Epithelial cell of prostate (primary cell): Measurements from ENCODE around the gene EFCAB6.

ENCODE experiments used
- DNase-seq: peaks from one replicate; pipeline ENCODE4 v3.0.0-alpha.2; 2011; ENCODE audit warnings: low read depth, low spot score
- H3K27ac ChIP-seq: fragments of 450-650 bp; 2 replicates; pipeline ENCODE4 v1.5.1; 2017; ENCODE audit warnings: mild to moderate bottlenecking

EFCAB6 gene

DNA sequence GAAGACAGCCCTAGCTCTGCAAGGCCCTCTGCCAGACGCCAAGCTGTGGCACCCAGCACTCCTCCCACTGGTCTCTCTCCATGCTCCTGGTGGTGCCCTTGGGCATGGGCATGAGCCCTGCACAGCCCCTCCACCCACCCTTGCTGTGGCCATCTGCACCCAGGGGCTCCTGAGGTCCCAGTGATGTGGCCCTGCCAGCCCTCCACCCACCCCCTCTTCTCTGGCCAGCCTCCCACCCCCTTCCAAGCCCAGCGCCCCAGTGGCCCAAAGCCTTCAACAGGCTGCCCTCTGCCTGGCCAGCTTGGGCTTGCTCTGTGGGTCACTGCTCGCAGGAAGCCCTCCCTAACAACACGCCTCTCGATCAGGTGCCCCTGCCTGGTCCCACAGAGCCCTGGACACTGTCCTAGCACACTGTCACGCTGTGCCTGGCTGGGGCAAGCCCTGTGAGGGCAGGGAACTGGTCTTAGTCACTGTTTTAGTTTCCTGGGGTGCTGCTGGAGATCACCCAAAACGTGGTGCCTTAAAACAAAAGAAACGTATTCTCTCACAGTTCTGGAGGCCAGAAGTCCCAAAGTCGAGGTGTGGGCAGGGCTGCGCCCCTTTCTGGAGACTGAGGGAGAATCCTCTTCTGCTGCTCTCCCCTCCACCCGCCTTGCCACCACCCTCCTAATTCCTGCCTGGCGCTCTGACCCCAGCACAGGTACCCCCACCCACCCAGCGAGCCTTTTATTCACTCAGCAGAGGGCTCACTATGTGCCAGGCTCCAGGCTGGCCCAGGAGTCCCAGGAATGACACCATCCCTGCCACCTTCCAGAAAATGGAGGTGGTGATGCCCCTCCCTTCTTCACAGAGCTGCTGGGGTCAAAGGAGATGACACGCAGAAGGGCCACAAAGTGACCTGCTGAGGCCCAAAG is 35.5 kb upstream of the EFCAB6 start:
- H3K27ac ChIP-seq: no peak overlapping the region
- no peak for DNase-seq

DNA sequence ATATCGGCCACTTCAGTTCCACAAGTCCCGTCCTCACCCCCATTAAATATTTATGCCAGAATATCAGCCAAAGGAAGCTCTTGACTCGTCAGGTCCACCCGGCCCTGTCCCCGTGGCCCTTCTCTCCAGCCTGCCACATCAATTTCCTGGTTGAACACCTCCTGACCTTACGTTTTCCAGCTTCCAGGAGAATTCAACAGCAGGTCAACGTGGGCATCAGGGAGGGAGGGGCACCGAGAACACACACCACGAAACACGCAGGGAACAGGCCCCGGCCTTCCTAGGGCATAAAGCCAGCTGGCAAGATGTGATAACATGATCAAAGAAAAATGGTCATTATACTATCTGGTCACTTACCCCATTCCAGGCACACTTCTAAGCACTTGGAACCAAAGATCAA is 34.9 kb upstream of the EFCAB6 start:
- DNase-seq: no peak
- no peak overlapping the region for H3K27ac ChIP-seq

DNA sequence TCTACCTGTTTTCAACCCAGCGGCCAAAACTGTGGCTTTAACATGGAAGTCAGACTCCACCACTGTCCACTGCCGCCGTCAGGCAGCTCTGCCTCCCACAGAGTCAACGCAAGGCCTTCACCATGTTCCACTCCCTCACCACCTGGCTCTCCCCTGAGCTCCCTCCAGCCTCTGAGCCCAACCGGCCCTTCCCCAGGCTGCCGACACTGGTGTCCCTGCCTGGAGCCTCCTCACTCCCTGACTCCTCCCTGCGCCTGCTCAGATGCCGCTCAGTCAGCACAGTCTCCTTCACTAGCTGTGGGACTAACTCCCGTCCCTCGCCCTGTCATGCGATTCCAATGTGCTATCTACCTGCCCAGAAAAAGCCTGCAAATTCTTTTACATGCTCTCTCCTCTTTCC is 33.9 kb upstream of the EFCAB6 start:
- no peak overlapping the region for H3K27ac ChIP-seq
- no peak for DNase-seq

DNA sequence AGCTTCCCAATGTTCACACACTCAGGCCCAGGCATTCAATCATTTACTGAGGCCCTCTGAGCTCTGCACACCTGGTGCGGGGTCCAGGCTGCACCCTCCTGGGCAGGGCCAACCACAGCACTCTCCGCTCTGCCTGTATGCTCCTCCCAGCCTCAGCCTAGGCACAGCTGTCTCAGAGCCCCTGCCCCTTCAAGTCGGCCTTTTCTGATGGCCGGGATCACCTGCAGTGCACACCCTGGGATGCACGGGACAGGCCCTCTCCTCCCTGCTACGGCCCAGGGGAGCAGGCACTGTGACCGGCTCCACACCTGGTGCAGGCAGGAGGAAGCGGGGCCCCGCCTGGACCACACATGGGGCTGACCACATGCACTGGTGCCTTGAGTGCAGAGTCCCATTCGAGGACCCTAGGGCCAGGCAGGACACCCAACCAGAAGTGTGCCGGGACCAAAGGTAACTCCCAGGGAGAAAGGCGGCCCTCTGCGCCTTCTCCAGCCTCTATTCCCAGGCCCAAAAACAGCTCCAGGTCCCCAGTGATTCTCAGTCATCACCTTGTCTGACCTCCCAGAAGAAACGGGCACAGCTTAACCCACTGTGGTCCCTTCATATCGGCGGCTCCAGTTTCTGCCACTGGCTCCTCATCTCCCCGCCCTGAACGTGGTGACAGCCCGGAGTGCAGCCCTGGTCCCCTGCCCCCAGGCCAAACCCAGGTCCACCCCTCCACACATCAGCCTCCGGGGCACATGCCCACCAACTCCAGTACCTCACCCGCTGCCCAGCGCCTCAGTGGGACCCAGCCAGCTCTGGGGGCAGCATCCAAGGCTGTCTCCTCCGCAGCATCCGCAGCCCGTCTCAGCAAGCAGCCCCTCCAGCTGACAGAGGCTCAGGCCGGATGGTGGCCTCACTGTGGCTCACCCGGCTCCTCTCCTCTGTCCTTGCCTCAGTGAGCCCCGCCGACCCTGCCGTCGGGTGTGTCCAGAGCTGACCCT is 32.7 kb upstream of the EFCAB6 start:
- no peak overlapping the region for H3K27ac ChIP-seq
- no peak for DNase-seq

DNA sequence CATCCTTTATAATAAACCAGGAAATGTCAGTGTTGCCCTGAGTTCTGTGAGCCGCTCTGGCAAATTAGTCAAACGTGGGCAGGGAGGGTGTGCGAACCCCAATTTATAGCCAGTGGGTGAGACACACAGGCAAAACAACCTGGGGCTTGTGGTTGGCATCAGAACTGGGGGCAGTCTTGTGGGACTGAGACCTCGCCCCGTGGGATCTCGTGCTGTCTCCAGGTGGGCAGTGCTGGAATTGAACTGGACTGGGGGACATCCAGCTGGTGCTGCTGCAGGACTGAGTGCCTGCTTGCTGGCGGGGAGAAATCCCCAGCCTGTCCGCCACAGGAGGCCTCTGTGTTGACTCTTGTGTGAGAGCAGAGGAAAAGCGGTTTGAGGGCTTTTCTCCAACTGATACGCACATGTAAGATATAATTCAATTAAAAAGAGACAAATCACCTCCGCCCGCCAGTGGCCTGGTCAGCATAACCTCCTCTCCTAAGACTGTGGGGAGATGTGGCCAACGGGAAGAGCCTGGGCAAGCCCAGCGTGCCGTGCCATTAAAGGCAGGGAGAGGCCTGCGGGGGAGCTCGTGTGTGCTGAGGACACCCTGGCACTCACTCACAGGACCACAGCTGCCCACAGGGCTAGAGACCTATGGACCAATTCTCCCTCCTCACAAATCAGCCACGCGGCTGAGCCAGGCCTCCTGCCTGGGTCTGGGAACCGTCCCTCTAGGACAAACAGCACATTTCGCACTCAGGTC is 31.9 kb upstream of the EFCAB6 start:
- H3K27ac ChIP-seq: no peak overlapping the region
- no peak for DNase-seq

DNA sequence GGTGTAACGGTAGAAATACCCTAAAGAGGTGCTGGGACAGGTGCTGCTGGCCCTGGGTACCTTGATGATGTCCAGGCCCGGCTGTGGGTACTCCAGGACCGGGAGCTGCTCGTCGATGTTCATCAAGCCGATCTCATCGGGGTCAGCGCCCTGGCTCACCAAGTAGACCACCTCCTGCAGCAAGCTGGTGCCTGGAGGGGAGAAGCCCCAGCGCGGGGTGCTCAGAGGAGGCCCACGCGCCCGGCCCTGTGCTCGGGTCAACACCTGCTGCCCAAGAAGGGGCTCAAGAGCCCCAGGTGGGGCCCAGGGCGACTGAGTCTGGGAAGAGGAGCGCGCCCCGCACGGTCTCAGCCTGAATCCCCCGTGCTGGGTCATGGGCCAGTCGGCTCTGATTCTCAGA is 29.6 kb upstream of the EFCAB6 start:
- no peak overlapping the region for H3K27ac ChIP-seq

DNA sequence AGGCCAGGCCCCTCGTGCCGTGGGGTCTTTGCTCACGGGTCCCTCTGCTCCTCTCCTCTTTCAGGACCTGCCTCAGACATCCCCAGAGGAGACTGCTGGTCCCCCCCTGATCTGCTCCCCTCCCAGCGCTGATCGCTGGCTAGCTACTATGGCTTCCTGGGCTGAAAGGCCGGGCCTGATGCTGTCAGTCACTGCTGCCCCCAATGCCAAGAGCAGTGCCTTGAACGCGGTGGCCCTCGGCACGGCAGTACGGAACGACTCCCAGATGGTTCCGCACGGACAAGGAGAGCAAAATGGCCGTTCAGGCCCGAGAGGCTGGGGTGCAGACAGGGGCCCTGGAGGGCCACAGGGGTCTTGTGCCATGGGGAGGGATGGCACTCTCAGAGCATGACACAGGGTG is 28.7 kb upstream of the EFCAB6 start:
- no peak overlapping the region for H3K27ac ChIP-seq
- no peak for DNase-seq

More for the DNA sequence above, 29.6 kb upstream of the EFCAB6 start:
- DNase-seq: no peak

DNA sequence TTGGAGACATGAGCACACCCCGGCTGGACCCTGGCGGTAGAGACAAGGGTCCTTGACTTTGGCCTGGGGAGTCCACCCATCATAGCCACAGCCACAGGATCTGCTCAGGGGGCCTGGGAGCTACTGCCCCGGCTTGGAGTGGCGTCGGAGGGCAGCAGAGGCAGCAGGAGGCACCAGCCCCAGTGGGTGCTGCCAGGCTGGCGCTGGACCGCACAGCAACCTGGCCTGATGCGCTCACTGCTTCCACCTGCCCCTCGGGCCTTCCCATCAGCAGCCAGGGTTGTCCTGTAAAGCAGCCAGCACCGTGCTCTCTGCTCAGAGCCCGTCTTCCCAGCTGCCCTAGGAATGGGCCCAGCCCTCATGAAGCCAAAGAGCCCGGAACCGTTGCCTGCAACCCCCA is 28.3 kb upstream of the EFCAB6 start:
- no peak for DNase-seq
- H3K27ac ChIP-seq: no peak overlapping the region

DNA sequence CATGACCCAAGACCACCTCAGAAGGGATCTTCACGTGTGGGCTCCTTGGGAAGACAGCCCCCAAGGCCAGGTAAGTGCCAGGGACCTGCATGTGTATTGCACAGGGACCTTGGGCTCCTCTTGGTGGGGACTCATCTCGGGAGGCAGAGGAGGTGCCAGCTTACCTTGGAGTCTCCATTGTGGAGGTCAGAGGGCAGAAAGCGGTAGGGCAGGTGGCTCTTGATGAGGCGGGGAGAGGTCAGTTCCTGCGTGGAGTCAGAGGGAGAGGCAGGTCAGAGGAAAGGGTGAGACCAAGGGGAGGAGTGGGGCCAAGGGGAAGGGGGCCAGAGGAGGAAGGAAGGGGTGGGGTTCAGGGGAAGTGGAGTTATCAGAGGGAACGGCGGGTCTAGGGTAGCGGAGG is 27.7 kb upstream of the EFCAB6 start:
- no peak overlapping the region for H3K27ac ChIP-seq

DNA sequence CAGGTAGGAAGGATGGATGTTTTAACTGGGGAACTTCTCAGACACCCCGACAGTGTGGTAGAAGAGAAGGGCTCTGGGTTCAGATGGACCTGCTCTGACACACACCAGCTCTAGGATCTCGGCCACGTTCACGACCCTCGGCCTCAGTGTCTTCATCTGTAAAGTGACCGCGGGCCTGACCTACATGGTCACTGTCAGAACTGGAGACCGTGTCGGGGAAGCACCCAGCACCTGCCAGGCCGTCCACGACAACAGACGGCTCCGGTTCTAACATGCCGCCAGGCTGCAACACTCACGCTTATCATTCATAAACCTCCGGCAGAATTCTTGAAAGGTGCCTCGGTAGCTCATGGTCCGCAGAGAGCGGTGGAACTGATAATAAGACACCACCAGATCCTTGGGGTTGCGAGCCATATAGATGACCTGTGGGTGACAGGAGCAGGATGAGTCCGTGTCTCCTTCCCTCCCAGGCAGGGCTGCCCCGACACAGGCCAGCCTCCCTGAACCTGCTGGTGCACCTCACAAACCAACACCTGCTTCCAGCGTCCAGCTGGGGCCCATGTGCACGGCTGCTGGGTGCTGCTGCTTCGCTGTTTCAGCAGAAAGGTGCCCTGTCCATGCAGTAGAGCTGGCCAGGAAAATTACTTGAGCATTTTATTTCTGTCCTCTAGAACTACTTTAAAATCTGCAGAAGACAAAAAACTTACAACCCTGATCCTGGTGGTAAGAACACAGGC is 26.6 kb upstream of the EFCAB6 start:
- no peak for DNase-seq

More for the DNA sequence above, 27.7 kb upstream of the EFCAB6 start:
- no peak for DNase-seq

DNA sequence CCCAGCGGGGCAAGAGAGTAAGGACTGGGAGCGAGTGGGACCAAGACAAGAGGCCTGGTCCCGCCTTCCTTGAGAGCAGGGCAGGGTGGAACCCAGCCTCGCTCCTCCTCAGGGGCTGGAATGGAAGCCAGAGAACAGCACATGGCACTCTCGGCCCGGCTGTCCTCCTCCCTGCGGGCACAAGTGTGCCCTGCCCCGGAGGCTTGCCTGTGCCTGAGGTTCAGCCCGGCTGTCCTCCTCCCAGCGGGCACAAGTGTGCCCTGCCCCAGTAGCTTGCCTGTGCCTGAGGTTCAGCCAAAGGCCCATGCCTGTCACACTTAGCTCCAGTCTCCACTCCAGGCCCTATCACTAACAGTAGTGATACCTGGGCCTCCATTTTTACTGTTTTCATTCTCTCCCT is 26.1 kb upstream of the EFCAB6 start:
- H3K27ac ChIP-seq: no peak overlapping the region
- no peak for DNase-seq

More for the DNA sequence above, 26.6 kb upstream of the EFCAB6 start:
- H3K27ac ChIP-seq: no peak overlapping the region

DNA sequence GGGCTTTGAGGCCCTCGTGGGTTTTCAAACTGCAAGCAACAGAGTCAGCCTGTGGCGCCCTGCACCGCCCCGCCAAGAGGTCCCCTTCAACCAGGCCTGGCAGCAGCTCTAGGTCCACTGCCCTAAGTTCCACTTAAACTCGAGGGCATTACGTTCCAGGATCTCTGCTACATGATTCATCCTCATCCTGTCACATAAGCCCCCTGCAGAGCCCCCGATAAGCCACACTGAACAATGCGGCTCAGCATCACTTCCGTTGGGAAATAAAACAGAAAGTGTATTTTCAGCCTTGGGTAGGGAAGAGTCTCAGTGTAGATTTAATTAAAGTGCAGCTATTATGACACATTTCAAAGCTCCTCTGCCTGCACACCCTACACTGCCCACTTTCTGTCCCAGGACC is 25.6 kb upstream of the EFCAB6 start:
- no peak for DNase-seq
- no peak overlapping the region for H3K27ac ChIP-seq

DNA sequence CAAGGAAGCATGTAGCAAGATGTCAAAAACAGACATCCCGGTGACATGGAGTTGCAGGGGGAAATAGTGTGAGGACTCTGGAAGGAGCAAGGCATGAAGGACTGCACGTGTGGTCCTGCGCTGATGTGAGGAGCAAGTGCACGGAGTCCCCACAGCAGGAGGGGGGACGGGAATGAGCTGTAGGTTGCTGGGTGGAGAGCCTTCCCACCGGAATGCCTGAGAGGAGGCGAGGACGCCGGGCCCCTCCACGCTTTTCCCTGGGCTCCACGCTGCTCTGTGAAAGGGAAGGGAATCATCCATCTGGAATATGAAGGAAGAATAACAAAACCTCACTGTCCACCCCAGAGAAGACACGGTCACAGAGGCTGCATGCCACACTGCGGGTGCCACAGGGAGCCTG is 23.6 kb upstream of the EFCAB6 start:
- DNase-seq: no peak
- no peak overlapping the region for H3K27ac ChIP-seq

DNA sequence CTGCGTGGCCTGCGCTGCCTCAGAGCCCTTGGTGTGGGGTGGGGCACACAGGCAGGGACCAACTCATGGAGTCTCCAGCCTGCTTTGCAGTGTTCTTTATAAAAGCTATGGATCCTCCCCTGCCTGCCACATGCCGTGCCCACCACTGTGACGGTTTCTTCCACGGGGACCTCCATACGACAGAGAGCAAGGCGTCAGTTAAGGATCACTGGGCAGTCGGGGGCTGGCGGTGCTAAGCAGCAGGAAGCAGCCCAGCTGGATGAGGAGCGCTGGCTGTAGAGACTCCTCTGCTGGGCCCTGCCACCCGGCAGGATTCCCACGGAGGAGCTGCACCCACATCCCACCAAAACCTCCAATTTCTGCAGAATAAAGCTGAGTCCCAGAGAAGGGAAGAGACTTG is 23.1 kb upstream of the EFCAB6 start:
- no peak for DNase-seq
- no peak overlapping the region for H3K27ac ChIP-seq

DNA sequence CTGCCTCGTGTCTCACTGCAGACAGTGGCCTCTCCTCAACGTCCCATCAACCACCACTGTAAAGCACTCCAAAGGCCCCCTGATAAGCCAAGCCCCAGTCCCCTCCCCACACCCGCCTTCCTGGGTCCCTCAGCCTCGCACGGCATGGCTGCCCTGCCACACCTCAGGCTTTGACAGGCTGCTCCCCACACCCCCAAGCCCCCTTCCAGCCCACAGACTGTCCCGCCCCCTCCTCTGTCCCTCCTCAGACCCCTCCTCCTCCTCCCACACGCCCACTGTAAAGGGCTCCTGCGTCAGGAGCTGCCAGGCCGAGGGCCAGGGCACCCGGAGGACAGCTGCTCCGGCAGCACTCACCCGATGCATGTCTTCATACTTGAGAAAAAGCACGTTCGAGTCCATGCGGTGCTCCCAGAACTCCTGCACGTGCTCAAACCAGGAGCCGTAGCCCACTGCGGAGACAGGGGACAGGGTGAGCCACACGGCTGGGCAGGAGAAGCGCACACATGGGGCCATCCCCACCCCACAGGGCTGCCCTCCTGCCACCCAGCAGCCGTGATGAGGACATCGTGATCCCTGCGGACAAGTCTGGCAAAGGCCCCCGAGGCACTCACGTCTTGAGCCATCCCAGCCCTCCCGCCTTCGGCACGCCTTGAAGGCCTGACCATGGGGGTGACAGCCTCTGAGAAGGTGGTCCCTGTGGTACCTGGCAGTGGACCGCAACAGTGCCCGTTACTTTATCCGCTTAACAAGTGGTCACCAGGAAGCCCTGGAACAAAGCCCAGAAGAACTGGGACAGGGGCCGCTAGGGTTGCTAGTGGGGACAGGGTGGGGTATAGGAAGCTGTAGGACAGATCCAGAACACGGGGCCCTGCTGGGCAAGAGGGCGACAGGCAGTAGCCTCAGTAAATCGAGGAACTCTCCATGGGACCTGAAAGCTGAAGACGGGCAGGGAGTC is 21.5 kb upstream of the EFCAB6 start:
- DNase-seq: no peak
- H3K27ac ChIP-seq: no peak overlapping the region

DNA sequence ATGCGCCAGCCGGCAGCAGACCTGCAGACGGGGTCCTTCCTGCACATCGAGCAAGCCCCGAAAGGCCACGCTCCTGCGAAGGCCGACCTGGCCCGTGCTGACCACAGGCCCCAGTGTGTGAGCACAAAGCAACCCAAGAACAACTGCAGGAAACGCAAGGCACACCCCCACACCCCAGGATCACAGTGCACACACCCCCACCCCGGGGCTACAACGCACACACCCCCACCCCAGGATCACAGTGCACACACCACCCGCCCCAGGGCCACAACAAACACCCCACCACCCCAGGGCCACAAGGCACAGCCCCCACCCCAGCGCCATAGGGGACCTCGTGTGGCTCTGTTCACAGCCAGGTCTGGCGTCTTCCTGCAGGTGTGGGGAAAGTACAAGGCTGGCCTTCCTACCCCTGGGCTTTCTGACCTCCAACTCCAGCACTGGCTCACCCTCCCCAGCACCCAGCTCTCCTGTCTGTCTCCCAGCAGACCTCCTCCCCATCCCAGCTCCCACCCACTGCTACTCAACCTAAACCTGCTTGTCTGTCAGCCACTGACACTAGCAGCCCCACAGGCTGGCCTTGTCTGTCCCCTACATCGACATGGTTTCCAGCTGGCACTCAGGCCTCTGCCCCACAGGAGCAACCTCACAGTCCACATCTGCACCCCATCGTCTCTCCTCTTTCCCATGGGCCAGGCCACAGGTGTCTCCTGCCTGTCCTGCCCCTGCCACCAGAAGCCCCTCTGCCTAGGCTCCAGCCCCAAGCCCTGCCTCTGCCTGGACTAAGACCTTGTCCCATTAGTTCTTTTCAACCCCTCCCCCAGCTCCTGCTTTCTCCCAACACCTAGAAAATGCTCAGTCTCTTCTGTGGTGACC is 20.5 kb upstream of the EFCAB6 start:
- no peak overlapping the region for H3K27ac ChIP-seq
- DNase-seq: no peak

DNA sequence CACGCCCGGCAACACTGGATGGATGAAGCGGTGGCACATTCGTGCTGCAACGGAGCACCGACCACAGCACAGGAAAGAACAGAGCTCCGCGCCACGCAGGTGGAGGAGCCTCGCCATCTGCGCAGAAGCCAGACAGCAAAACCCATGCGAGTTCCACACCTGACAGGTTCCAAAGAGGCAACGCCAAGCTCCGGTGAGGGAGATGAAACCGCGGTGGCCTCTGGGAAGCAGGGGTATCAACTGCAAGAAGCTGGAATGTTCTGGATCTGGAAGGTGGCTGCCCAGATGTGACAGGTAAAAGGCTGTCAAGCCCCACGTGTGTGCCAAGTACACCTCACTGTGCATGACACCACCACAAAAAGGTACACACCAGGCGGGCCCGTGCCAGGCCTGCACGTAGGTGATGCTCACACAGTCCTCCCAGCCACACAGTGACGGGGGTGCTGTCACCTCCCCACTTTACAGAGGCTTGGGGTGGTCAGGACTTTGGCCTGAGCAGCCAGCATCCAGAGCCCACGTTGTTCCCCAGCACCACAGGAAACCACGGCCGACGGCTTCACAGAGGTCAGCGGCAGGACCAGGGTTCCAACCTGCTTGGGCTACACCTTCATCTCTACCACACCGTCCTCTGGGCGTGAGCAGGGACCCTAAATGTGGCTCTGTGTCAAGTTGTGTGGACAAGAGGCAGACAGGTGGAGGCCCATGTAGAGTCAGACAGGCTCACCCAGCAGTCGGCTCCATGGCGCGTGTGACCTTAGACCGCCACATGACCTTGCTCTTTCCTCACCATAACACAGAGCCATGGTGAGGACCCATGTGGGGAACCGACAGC is 19.7 kb upstream of the EFCAB6 start:
- no peak for DNase-seq
- H3K27ac ChIP-seq: no peak overlapping the region
